ENCODE measurements around the gene E4F1. TPM values are rescaled to one million over a fixed set of nuclear protein-coding genes. Genes with fewer than 3 reads are reported as not detected.

The E4F1 gene
- total and polyA plus RNA-seq, 9 of the 15 experiments (the other 6 are each of a cell fraction or from before 2014, with no cell fraction given): 0.48 to 94.9 (median 20.4) TPM

DNA sequence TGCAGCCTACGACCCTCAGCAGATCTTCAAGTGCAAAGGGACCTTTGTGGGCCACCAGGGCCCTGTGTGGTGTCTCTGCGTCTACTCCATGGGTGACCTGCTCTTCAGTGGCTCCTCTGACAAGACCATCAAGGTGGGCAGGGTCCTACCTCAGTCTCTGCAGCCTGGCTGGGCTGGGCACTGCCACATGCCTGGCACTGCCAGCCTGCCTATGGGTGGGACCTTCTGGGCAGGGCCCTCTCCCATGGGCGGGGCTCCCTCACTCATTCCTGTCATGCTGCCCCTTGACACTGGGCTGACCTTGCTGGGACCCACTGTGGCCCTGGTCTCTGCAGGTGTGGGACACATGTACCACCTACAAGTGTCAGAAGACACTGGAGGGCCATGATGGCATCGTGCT lies 49.5 kb upstream of the E4F1 start:
- Histone ChIP-seq H3K79me2 (ENCODE audit: control insufficient read depth, insufficient read depth, low read length) (no peaks in the 10 kb centered on the region), H3K36me3 (ENCODE audit: control insufficient read depth, insufficient read depth, low read length) (peaks cover 75% of the 10 kb centered on the region; the same call in 1 of the 3 replicates), H4K20me1 (replicated peaks; ENCODE audit: control insufficient read depth, insufficient read depth, low read length) (no peaks in the 10 kb centered on the region; the same call in 1 of the 2 replicates), H2AFZ (ENCODE audit: low read depth, low read length) (no peak overlapping the region), H3K9me3 (replicated peaks; ENCODE audit: control insufficient read depth, insufficient read depth, low read depth, low read length) (no peaks in the 10 kb centered on the region), H3K4me2 (ENCODE audit: insufficient read depth, low read length) (no peak overlapping the region), H3K27ac (ENCODE audit: extremely low read depth, low read depth, low read length) (no peak overlapping the region), H3K9ac (ENCODE audit: insufficient read depth in 1 of 2, low read depth in 2 of 2, low read length in 2 of 2) (peak overlapping the region in 1 of 2 experiments; percentile 20; a peak in 1 of 4 replicates), H3K9me1 (ENCODE audit: control insufficient read depth, insufficient read depth, low read length) (no peaks in the 10 kb centered on the region), H3K27me3 (ENCODE audit: control insufficient read depth in 2 of 2, insufficient read depth in 2 of 2, low read length in 2 of 2) (no peaks in the 10 kb centered on the region), H3K4me3 (no peak overlapping the region), H3K4me1 (replicated peaks in 1 of 2; ENCODE audit: control insufficient read depth in 2 of 2, insufficient read depth in 2 of 2, low read length in 2 of 2) (peaks cover 0 to 60% of the 10 kb centered on the region in 2 experiments; a peak in 2 of 5 replicates)
- CTCF ChIA-PET (ENCODE audit: low intra/inter-chr PET ratio): no interaction called here
- POLR2A ChIA-PET: interaction anchor here (4.3 kb wide), 1 partner anchor 19 kb away, joined by 27 read pairs; the partner anchor contains the start of gene TRAF7
- intact Hi-C loops (cut with micrococcal nuclease): no loop called here
- no peak for DNase-seq (ENCODE audit: extremely low read depth in 1 of 4, low spot score in 3 of 4)
- no peak for ATAC-seq
- WGBS (ENCODE audit: insufficient coverage, low coverage, missing lambda C conversion rate): 89% methylated on average over 4 of the region's 4 CpGs
- in situ Hi-C loops (cut with MboI): no loop called here
- no TSS peak for BruUV-seq (replicated peaks)
- no peak for FAIRE-seq
- TF ChIP-seq HNRNPL (IDR thresholded peaks at IDR 0.05; ENCODE audit: low read depth, low read length): 0 out of 2 replicates have a peak, but pooled peaks have one; percentile 42
- TF ChIP-seq RBFOX2 (IDR thresholded peaks at IDR 0.05; ENCODE audit: low read depth, low read length): peak; percentile 39; the same call in 1 of the 2 replicates
- no peak for TF ChIP-seq BHLHE40 (IDR thresholded peaks at IDR 0.05; ENCODE audit: low read length)

DNA sequence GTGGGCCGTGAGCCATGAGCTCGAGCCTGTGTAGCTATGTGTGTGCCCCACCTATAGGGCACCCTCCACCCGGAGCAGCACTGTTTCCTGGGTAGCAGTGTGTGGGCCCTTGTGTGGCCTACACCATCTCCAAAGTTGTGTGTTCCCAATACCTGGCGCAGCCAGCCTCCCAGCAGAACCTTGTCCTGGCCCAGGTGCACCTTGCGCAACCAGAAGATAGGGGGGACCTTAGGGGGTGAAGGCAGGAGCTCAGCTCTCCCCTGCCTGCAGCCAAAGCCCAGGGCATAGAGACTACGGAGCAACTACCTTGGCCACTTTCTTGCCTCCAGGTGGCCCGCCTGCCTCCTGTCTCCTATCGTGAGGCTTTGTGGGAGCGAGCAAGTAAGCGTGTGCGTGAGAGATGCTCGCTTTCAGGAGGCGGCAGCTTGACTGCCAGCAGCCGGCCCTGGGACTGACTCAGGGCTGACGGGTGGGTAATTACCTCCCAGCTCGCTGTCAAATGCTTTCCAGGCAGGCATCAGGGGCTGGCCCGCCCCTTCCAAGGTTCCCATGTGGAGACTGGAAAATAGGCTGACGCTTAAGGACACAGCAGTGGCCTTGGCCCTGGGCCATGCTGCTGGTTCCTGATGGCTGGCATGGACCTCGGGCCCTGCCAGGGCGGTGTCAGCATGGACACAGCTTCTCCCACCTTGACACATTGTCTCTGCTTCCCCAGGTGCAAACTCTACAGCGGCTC lies 48.8 kb upstream of the E4F1 start:
- Histone ChIP-seq H3K79me2 (ENCODE audit: control insufficient read depth, insufficient read depth, low read length) (no peaks in the 10 kb centered on the region), H3K4me1 (replicated peaks in 1 of 2; ENCODE audit: control insufficient read depth in 2 of 2, insufficient read depth in 2 of 2, low read length in 2 of 2) (peaks cover 0 to 65% of the 10 kb centered on the region in 2 experiments; a peak in 2 of 5 replicates), H3K27me3 (ENCODE audit: control insufficient read depth in 2 of 2, insufficient read depth in 2 of 2, low read length in 2 of 2) (no peaks in the 10 kb centered on the region), H4K20me1 (replicated peaks; ENCODE audit: control insufficient read depth, insufficient read depth, low read length) (no peaks in the 10 kb centered on the region; the same call in 1 of the 2 replicates), H3K4me2 (ENCODE audit: insufficient read depth, low read length) (no peak overlapping the region), H3K9me3 (replicated peaks; ENCODE audit: control insufficient read depth, insufficient read depth, low read depth, low read length) (no peaks in the 10 kb centered on the region), H3K36me3 (ENCODE audit: control insufficient read depth, insufficient read depth, low read length) (peaks cover 69% of the 10 kb centered on the region; the same call in 1 of the 3 replicates), H2AFZ (ENCODE audit: low read depth, low read length) (no peak overlapping the region), H3K9me1 (ENCODE audit: control insufficient read depth, insufficient read depth, low read length) (no peaks in the 10 kb centered on the region), H3K27ac (ENCODE audit: extremely low read depth, low read depth, low read length) (no peak overlapping the region), H3K4me3 (no peak overlapping the region), H3K9ac (ENCODE audit: insufficient read depth in 1 of 2, low read depth in 2 of 2, low read length in 2 of 2) (peak overlapping the region in 1 of 2 experiments; percentile 20; a peak in 1 of 4 replicates)
- 89% methylated on average over 19 of the region's 21 CpGs for WGBS (ENCODE audit: insufficient coverage, low coverage, missing lambda C conversion rate)
- FAIRE-seq (no peak), ATAC-seq (no peak), DNase-seq (ENCODE audit: extremely low read depth in 1 of 4, low spot score in 3 of 4) (no peak)
- BruUV-seq (replicated peaks): no TSS peak
- in situ Hi-C loops (cut with MboI): no loop called here
- ChIA-PET POLR2A (interaction anchor here (0.5 to 4.3 kb wide), 4 partner anchors 12 to 142 kb away, joined by 3 to 27 read pairs (median 4); partner anchors contain the start of gene TRAF7), CTCF (ENCODE audit: low intra/inter-chr PET ratio) (no interaction called here)
- intact Hi-C loops (cut with micrococcal nuclease): no loop called here
- TF ChIP-seq RAD21 (CRISPR knock-in tag; conservative IDR thresholded peaks at IDR 0.05 in 1 of 2, IDR thresholded peaks at IDR 0.05 in 1 of 2): no peak
- no peak for TF ChIP-seq ZNF76 (CRISPR knock-in tag; IDR thresholded peaks at IDR 0.05; ENCODE audit: borderline replicate concordance)
- TF ChIP-seq CEBPB (tag; IDR thresholded peaks at IDR 0.05): peak; percentile 58

Data from K562 (cell line).